Lower lobe of right lung (tissue), 2 donors: ENCODE results near the gene PKP3. TPM values are rescaled to one million over a fixed set of nuclear protein-coding genes. Genes with fewer than 3 reads are reported as not detected.
"Not testable (repeated sequence)": the region's sequence is repeated elsewhere in the genome, so short reads cannot be mapped to it uniquely, and the experiment has no call there.

Experiments
- ATAC-seq, 2 donors: fragments of 200-7000 bp; cut with Tn5 transposase; one replicate each; pipeline ENCODE4 v1.9.1; 2020 to 2022; ENCODE audit warnings: mild to moderate bottlenecking in 2 of 2, moderate library complexity in 2 of 2
- DNase-seq: peaks from one replicate; pipeline ENCODE4 v3.0.0-alpha.2; 2020
- H3K27ac ChIP-seq: fragments of 200-600 bp; one replicate; pipeline ENCODE4 v1.8.0; 2022
- H3K27me3 ChIP-seq: fragments of 200-600 bp; one replicate; pipeline ENCODE4 v1.8.0; 2022; ENCODE audit warnings: low read depth
- H3K36me3 ChIP-seq: fragments of 200-600 bp; one replicate; pipeline ENCODE4 v1.8.0; 2022; ENCODE audit warnings: mild to moderate bottlenecking
- H3K4me1 ChIP-seq: fragments of 200-600 bp; one replicate; pipeline ENCODE4 v1.8.0; 2022
- H3K4me3 ChIP-seq: fragments of 200-600 bp; one replicate; pipeline ENCODE4 v1.8.0; 2022; ENCODE audit warnings: mild to moderate bottlenecking
- H3K9me3 ChIP-seq: fragments of 200-600 bp; one replicate; pipeline ENCODE4 v1.8.0; 2022
- CTCF ChIP-seq: fragments of 200-600 bp; IDR thresholded peaks from one replicate; pipeline ENCODE4 v1.8.0; 2022; ENCODE audit warnings: antibody characterized with exemption, mild to moderate bottlenecking
- intact Hi-C: fragments of 100-400 bp; cut with DNase I; formaldehyde crosslinking; loops from one replicate; pipeline ENCODE4 v1.11.0; 2022
- total RNA-seq: library from RNA; stranded (reverse); fragmentation: NEBNext Ultra II Directional; extraction: Animal tissue kit (Norgen Biotek cat#: 25700); gene quantifications from one replicate; pipeline ENCODE4 v1.2.1, GENCODE V29; 2021
- donor health status: DM: no; HTN: yes; CAD: no; lungs with severe emphysema.

Gene PKP3
- total RNA-seq, 1 donor from 2014 or later, result 23.1 TPM

GRCh38 chr11:409008-409599, 15.1 kb downstream of the PKP3 start:
- Histone ChIP-seq H3K36me3 (peaks cover 4% of the 10 kb centered on the region), H3K9me3 (no peaks in the 10 kb centered on the region), H3K4me3 (no peak overlapping the region), H3K27me3 (no peaks in the 10 kb centered on the region), H3K27ac (no peak overlapping the region), H3K4me1 (peaks cover 22% of the 10 kb centered on the region)
- DNase-seq (peak; percentile 45), ATAC-seq (no peak)
- no peak for TF ChIP-seq CTCF
- intact Hi-C loops, result no loop called here

GRCh38 chr11:409600-410483, 15.8 kb downstream of the PKP3 start:
- peaks cover 29% of the 10 kb centered on the region for H3K4me1 ChIP-seq
- no peak overlapping the region for H3K27ac ChIP-seq
- DNase-seq (peak; percentile 49), ATAC-seq (no peak)
- H3K4me3 ChIP-seq, result no peak overlapping the region
- intact Hi-C loops, result no loop called here
- no peaks in the 10 kb centered on the region for H3K27me3 ChIP-seq
- peaks cover 4% of the 10 kb centered on the region for H3K36me3 ChIP-seq
- no peak for TF ChIP-seq CTCF
- H3K9me3 ChIP-seq, result no peaks in the 10 kb centered on the region

- H3K36me3 ChIP-seq, H3K27me3 ChIP-seq, ATAC-seq, H3K4me3 ChIP-seq, intact Hi-C loops, H3K27ac ChIP-seq, H3K9me3 ChIP-seq: not testable (repeated sequence)
- DNase-seq, result peak; percentile 12
- H3K4me1 ChIP-seq, result peaks cover 33% of the 10 kb centered on the region
Observed at GRCh38 chr11:410711-411110, 16.7 kb downstream of the PKP3 start.

GRCh38 chr11:411520-411919, 17.5 kb downstream of the PKP3 start:
- intact Hi-C loops, H3K4me3 ChIP-seq, ATAC-seq, H3K36me3 ChIP-seq, H3K27ac ChIP-seq, H3K27me3 ChIP-seq, H3K9me3 ChIP-seq: not testable (repeated sequence)
- H3K4me1 ChIP-seq, result peaks cover 33% of the 10 kb centered on the region
- DNase-seq, result peak; percentile 24

GRCh38 chr11:412641-413119, 18.7 kb downstream of the PKP3 start:
- peaks cover 34% of the 10 kb centered on the region for H3K4me1 ChIP-seq
- H3K36me3 ChIP-seq, result no peaks in the 10 kb centered on the region
- peak overlapping the region; percentile 27 for H3K4me3 ChIP-seq
- H3K27me3 ChIP-seq, result no peaks in the 10 kb centered on the region
- H3K9me3 ChIP-seq, result no peaks in the 10 kb centered on the region
- ATAC-seq (no peak), DNase-seq (peak; percentile 44)
- intact Hi-C loops, result no loop called here
- H3K27ac ChIP-seq, result no peak overlapping the region
- TF ChIP-seq CTCF, result no peak

- no peak for TF ChIP-seq CTCF
- intact Hi-C loops, result no loop called here
- peak overlapping the region; percentile 27 for H3K4me3 ChIP-seq
- DNase-seq, result peak; percentile 46
- no peaks in the 10 kb centered on the region for H3K27me3 ChIP-seq
- no peak overlapping the region for H3K27ac ChIP-seq
- ATAC-seq, result no peak
- no peaks in the 10 kb centered on the region for H3K36me3 ChIP-seq
- no peaks in the 10 kb centered on the region for H3K9me3 ChIP-seq
- H3K4me1 ChIP-seq, result peaks cover 38% of the 10 kb centered on the region
Observed at GRCh38 chr11:413120-414081, 19.4 kb downstream of the PKP3 start.
